ENCODE results near the gene PRDM12.
A peak's percentile ranks its signal among the peaks of the same experiment; 100 is the strongest.

The PRDM12 gene

DNA sequence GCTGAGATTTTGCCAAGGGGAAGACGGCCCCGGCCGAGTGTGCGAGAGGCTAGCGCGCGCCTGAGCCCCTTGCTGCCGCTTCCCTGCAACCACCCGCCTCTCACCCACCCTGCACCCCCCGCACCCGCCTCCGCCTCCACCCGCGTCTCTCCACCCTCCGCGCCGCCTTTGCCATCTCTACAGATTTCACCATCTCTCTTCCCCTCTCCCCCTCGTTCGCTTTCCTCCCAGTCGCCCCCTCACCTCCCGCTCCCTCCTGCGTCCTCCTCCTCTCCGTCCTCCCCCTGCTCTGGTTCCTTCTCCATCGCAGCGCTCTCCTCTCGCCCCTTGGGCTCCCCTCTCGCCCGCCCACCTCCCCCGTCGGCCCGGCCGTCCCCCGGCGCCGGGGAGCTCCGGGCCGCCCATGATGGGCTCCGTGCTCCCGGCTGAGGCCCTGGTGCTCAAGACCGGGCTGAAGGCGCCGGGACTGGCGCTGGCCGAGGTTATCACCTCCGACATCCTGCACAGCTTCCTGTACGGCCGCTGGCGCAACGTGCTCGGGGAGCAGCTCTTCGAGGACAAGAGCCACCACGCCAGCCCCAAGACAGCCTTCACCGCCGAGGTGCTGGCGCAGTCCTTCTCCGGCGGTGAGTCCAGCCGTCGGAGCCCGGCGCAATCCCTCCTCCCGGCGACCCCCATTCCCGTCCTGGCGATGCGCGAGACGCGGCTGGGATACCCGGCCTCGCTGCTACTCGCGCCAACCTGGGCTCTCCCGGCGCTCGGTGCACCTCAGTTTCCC is at the start of gene PRDM12:
PRDM12 (plus strand) TSS at position 344 of the 778 bp plus-strand sequence; CDS start at position 404, 60 bp downstream.
- Histone ChIP-seq H3K4me1 (no peaks in the 10 kb centered on the region; the same call in 1 of the 2 replicates), H3K4me3 (0 out of 2 replicates have a peak within 1 kb of the TSS, but pooled peaks have one; percentile 3), H3K9me3 (no peaks in the 10 kb centered on the region), H3K27me3 (ENCODE audit: low read depth) (peaks cover 83% of the 10 kb centered on the region), H3K36me3 (replicated peaks) (no peaks in the 10 kb centered on the region)
- in situ Hi-C loops (cut with MboI; ENCODE audit: low sequenced_read_pairs) = no loop called here
- no peak for DNase-seq (ENCODE audit: low spot score in 2 of 2)

DNA sequence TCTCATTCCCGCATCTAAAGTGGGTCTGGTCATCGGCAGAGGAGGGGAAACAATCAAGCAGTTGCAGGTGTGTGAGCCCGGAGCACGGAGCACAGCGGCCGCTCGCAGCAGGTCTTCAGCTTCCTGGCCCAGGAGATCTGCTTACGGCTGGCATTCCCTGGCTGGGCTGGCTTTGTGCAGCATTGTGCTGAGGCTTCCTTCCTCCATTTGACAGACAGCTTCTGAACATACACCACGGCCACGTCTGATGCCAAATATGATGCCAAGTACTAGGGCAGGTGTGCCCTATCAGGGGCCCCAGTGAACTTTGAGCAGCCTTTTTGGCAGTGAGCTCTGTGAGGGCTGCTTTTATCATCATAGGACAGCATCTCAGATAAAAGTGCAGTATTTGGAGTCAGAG is 47.9 kb upstream of the PRDM12 start:
- in situ Hi-C loops (cut with MboI; ENCODE audit: low sequenced_read_pairs) = no loop called here
- Histone ChIP-seq H3K4me3 (no peak overlapping the region), H3K4me1 (no peaks in the 10 kb centered on the region), H3K36me3 (replicated peaks) (peaks cover 94% of the 10 kb centered on the region), H3K27me3 (ENCODE audit: low read depth) (no peaks in the 10 kb centered on the region), H3K9me3 (no peaks in the 10 kb centered on the region)
- DNase-seq (ENCODE audit: low spot score in 2 of 2) = no peak

GRCh38 chr9:130623466-130623865 is 40.9 kb upstream of the PRDM12 start:
- no peaks in the 10 kb centered on the region for H3K4me1 ChIP-seq
- H3K9me3 ChIP-seq = no peaks in the 10 kb centered on the region
- no peaks in the 10 kb centered on the region for H3K27me3 ChIP-seq (ENCODE audit: low read depth)
- no peak for DNase-seq (ENCODE audit: low spot score in 2 of 2)
- H3K36me3 ChIP-seq (replicated peaks) = peaks cover 87% of the 10 kb centered on the region
- in situ Hi-C loops (cut with MboI; ENCODE audit: low sequenced_read_pairs) = no loop called here
- H3K4me3 ChIP-seq = no peak overlapping the region

DNA sequence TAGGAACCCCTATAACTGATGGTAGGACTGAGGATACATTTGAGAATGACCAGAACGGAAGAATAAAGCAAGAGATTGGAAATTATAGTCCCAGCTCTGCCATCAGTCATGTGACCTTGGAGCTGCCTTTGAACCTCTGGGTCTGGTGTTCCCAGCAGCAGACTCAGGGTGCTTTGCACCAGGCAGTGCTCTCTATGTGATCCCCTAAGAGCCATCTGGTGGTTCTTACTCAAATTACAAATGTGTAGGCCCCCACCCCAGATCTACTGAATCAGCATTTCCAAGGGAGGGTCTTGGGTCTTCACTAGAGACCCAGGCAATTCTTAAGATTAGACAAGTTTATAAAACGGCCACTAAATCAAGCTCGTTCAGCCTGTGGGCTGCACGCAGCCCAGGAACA is 40.2 kb upstream of the PRDM12 start:
- Histone ChIP-seq H3K9me3 (no peaks in the 10 kb centered on the region), H3K36me3 (replicated peaks) (peaks cover 81% of the 10 kb centered on the region), H3K4me3 (no peak overlapping the region), H3K27me3 (ENCODE audit: low read depth) (no peaks in the 10 kb centered on the region), H3K4me1 (peaks cover 5% of the 10 kb centered on the region)
- in situ Hi-C loops (cut with MboI; ENCODE audit: low sequenced_read_pairs) = no loop called here
- DNase-seq (ENCODE audit: low spot score in 2 of 2) = no peak

GRCh38 chr9:130626249-130626996 is 38.0 kb upstream of the PRDM12 start:
- H3K4me1 ChIP-seq = peaks cover 16% of the 10 kb centered on the region
- peaks cover 74% of the 10 kb centered on the region for H3K36me3 ChIP-seq (replicated peaks)
- in situ Hi-C loops (cut with MboI; ENCODE audit: low sequenced_read_pairs) = no loop called here
- no peak overlapping the region for H3K4me3 ChIP-seq
- DNase-seq (ENCODE audit: low spot score in 2 of 2) = no peak
- no peaks in the 10 kb centered on the region for H3K27me3 ChIP-seq (ENCODE audit: low read depth)
- no peaks in the 10 kb centered on the region for H3K9me3 ChIP-seq

DNA sequence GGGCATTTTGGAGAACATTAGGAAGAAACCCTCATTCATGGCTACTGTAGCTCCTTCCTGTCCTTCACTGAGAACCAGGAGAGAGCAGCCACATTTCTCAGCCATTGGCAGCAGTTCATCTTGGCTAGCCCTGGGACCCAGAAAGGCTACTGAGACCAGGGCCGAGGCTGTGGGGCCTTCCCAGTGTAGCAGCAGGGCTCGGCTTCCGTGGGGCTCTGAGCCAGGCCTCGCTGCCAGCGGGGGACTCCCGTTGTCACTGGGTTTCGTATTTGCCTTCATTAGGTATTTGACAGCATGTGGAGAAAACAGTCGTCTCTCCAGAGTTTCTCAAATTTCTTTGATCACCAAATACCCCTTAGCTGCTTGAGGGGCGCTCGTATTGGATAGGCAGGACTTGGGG is 37.3 kb upstream of the PRDM12 start:
- Histone ChIP-seq H3K36me3 (replicated peaks) (peaks cover 77% of the 10 kb centered on the region), H3K9me3 (no peaks in the 10 kb centered on the region), H3K4me3 (no peak overlapping the region), H3K4me1 (peaks cover 16% of the 10 kb centered on the region), H3K27me3 (ENCODE audit: low read depth) (no peaks in the 10 kb centered on the region)
- DNase-seq (ENCODE audit: low spot score in 2 of 2) = no peak
- in situ Hi-C loops (cut with MboI; ENCODE audit: low sequenced_read_pairs) = no loop called here

GRCh38 chr9:130627896-130628792 is 36.2 kb upstream of the PRDM12 start:
- Histone ChIP-seq H3K4me3 (no peak overlapping the region), H3K36me3 (replicated peaks) (peaks cover 80% of the 10 kb centered on the region), H3K4me1 (peaks cover 16% of the 10 kb centered on the region), H3K27me3 (ENCODE audit: low read depth) (no peaks in the 10 kb centered on the region), H3K9me3 (no peaks in the 10 kb centered on the region)
- in situ Hi-C loops (cut with MboI; ENCODE audit: low sequenced_read_pairs) = no loop called here
- DNase-seq (ENCODE audit: low spot score in 2 of 2) = no peak

DNA sequence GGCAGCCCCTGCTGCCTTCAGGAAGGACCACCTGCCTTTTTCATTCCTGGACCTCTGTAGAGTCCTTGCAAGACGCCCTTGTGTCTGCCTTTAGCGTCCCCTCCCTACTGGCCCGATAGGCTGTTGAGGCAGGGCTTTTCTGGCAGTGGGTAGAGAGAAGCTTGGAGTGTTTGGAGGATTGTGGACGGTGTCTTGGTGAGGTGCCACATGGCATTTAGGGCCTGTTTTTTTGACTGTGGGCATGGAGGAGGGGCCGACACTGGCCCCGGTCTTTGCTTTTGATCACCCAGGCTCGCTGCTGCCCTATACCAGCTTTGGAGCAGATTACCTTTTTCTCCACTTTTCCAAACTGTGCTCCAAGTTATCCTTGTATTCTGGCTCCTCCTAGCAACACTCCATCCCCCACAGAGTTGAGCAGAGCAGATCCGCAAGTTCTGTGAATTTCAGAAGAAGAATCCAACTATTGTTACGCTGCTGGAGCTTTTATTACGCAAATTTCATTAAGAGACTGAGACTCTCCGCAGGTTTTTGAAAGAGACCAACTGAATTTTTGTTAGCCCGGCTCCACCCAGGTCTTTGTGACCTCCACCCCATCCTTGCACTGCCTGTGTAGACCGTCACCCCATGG is 34.8 kb upstream of the PRDM12 start:
- H3K36me3 ChIP-seq (replicated peaks) = peaks cover 76% of the 10 kb centered on the region
- in situ Hi-C loops (cut with MboI; ENCODE audit: low sequenced_read_pairs) = no loop called here
- no peaks in the 10 kb centered on the region for H3K9me3 ChIP-seq
- H3K27me3 ChIP-seq (ENCODE audit: low read depth) = no peaks in the 10 kb centered on the region
- peaks cover 16% of the 10 kb centered on the region for H3K4me1 ChIP-seq
- DNase-seq (ENCODE audit: low spot score in 2 of 2) = peak; percentile 69 to 90
- no peak overlapping the region for H3K4me3 ChIP-seq

DNA sequence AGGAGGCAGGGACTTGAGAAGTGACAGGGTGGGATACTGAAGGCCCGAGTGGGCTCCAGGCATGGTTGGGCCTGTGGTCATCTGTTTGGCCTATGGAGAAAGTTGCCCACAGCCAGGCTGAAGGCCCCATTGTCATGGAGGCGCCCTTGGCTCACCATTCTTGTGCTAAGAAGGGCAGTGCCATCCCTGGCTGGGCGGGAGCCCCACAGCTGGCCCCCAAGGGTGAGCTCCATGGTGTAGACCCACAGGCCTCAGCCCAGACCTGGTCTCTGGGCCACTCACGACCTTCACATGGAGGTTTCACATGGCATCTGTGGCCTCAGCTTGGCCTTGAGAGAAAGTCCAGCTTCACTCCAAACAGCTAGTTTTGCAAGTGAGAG is 34.3 kb upstream of the PRDM12 start:
- H3K4me3 ChIP-seq = no peak overlapping the region
- no peak for DNase-seq (ENCODE audit: low spot score in 2 of 2)
- H3K36me3 ChIP-seq (replicated peaks) = peaks cover 78% of the 10 kb centered on the region
- H3K27me3 ChIP-seq (ENCODE audit: low read depth) = no peaks in the 10 kb centered on the region
- no peaks in the 10 kb centered on the region for H3K9me3 ChIP-seq
- in situ Hi-C loops (cut with MboI; ENCODE audit: low sequenced_read_pairs) = no loop called here
- peaks cover 16% of the 10 kb centered on the region for H3K4me1 ChIP-seq

DNA sequence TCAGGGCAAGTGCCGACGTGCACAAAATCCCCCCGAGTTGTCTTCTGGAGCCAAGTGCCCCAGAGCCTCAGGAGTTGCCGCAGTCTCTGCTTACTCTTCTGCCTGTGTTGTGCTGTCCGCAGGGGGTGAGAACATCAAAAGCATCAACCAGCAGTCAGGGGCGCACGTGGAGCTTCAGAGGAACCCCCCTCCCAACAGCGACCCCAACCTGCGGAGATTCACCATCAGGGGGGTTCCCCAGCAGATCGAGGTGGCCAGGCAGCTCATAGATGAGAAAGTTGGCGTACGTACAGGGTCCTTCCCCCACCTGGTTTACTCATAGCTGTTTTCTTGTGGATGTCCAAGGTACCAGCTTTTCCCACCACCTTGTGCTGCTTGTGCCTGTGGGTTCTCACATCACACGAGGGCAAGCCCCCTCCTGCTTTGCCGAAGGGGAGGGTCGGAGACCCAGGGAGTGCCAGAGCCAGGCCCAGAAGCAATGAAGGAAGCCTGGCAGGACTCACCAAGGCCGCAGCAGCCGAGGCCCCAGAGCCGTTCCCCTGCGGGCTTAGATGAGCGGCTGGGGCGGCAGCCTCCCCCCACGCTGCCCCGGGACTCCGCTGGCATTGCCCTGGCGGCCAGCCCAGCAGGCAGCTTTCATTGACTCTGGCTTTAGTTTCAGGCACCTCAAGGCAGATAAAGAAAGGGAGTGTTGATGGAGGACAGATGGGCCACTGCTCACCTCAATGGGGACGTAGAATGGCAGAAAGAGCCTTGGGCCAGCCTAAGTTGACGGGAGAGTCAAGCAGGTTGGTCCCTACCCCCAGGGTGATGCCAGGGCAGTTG is 33.7 kb upstream of the PRDM12 start:
- H3K4me3 ChIP-seq = no peak overlapping the region
- peaks cover 75% of the 10 kb centered on the region for H3K36me3 ChIP-seq (replicated peaks)
- in situ Hi-C loops (cut with MboI; ENCODE audit: low sequenced_read_pairs) = no loop called here
- no peaks in the 10 kb centered on the region for H3K9me3 ChIP-seq
- peaks cover 16% of the 10 kb centered on the region for H3K4me1 ChIP-seq
- no peak for DNase-seq (ENCODE audit: low spot score in 2 of 2)
- no peaks in the 10 kb centered on the region for H3K27me3 ChIP-seq (ENCODE audit: low read depth)

DNA sequence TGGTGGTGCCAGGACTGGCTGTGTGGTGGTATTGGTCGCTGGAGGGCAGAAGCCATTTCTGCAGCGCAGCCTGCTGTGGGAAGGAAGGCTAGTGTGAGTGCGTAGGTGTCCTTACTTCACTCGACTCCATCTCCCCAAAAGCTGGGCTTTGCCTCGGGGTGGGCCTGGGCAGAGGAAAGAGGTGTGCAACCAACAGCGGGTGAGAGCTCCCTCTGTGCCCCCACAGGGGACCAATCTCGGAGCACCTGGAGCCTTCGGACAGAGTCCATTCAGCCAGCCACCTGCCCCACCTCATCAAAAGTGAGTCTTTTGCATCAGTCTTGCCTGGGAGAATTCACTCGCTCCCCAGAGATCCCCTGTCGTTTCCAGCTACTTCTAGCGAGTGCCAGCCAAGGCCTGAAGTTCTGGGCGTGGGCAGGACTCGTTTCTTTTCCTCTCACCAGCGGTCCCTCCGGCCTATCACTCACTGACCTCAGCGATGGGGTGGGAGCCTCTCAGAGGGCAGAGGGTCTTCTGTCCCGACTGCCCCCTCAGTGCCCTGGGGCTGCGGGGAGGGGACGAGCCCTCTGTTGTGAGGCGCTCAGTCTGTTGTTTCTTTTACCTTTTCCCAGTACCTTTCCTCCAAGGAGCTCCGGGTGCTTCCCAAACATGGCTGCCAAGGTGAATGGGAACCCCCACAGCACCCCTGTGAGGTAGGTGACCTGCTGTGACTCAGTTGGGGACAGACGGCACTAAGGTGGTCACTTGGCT is 32.9 kb upstream of the PRDM12 start:
- Histone ChIP-seq H3K9me3 (no peaks in the 10 kb centered on the region), H3K27me3 (ENCODE audit: low read depth) (no peaks in the 10 kb centered on the region), H3K36me3 (replicated peaks) (peaks cover 75% of the 10 kb centered on the region), H3K4me3 (no peak overlapping the region), H3K4me1 (peaks cover 16% of the 10 kb centered on the region)
- no peak for DNase-seq (ENCODE audit: low spot score in 2 of 2)
- in situ Hi-C loops (cut with MboI; ENCODE audit: low sequenced_read_pairs) = no loop called here

DNA sequence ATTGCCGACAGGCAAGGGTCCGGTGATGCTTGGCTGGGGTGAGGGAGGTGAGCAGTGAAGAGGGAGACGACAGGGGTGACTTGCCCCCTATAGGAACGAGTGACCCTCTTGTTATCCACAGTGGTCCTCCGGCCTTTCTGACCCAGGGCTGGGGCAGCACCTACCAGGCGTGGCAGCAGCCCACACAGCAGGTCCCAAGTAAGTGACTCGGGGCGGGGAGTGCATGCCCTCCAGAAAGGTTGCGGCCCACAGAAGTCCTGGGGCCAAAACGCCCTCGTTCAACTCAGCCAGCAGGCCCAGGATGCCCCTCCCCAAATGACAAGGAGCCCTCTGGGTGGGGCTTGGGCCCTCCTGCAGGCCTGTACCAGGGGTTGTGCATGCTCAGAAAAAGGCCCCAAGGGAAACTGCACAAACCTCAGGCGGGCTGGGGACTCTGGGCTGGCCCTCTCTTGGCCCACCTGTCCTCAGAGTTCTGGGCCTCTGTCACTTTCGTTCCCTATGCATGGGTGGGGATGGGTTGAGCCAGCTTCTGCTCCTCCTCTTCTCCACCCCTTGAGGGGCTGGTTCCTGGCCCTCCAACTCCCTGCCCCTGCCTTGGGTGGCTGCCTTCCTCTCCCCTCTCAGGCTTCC is 32.2 kb upstream of the PRDM12 start:
- in situ Hi-C loops (cut with MboI; ENCODE audit: low sequenced_read_pairs) = no loop called here
- H3K4me1 ChIP-seq = peaks cover 16% of the 10 kb centered on the region
- no peaks in the 10 kb centered on the region for H3K9me3 ChIP-seq
- H3K36me3 ChIP-seq (replicated peaks) = peaks cover 75% of the 10 kb centered on the region
- H3K4me3 ChIP-seq = no peak overlapping the region
- H3K27me3 ChIP-seq (ENCODE audit: low read depth) = no peaks in the 10 kb centered on the region
- DNase-seq (ENCODE audit: low spot score in 2 of 2) = no peak

All from HAP-1 (cell line).